ENCODE data around the gene SORL1.

The SORL1 gene

DNA sequence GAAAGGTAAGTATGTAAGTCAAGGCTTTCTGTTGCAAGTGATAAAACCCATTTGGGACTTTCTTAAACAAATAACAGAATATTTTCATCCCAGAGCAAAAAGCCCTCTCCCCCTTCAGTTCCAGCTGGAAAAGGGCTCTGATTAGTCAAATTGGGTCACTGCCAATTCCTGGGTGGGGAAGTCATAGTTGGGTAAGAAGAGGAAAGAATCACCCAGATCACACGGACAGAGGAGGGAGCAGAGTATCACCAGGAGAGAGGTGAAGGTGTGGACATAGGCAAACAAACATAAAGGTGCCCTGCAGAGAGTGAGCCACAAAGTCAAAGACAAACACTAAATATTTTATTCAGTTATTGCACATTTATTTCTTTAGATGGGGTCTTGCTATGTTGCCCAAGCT is 36.3 kb upstream of the SORL1 start:
- H3K36me3 ChIP-seq (ENCODE audit: control insufficient read depth, insufficient read depth, low read length): no peaks in the 10 kb centered on the region
- no peak overlapping the region for H3K4me3 ChIP-seq (ENCODE audit: low read length)
- DNase-seq (ENCODE audit: low read depth, low spot score): no peak
- no CpG with 5 or more reads among the region's 1 CpG for WGBS (ENCODE audit: insufficient coverage, insufficient read length)
- no peaks in the 10 kb centered on the region for H3K4me1 ChIP-seq (ENCODE audit: control insufficient read depth, insufficient read depth, low read length)
- H3K9me3 ChIP-seq (ENCODE audit: control insufficient read depth, insufficient read depth, low read length): no peaks in the 10 kb centered on the region
- H3K27ac ChIP-seq (ENCODE audit: low read length): no peak overlapping the region
- no peaks in the 10 kb centered on the region for H3K27me3 ChIP-seq (ENCODE audit: control insufficient read depth, insufficient read depth, low read length)

DNA sequence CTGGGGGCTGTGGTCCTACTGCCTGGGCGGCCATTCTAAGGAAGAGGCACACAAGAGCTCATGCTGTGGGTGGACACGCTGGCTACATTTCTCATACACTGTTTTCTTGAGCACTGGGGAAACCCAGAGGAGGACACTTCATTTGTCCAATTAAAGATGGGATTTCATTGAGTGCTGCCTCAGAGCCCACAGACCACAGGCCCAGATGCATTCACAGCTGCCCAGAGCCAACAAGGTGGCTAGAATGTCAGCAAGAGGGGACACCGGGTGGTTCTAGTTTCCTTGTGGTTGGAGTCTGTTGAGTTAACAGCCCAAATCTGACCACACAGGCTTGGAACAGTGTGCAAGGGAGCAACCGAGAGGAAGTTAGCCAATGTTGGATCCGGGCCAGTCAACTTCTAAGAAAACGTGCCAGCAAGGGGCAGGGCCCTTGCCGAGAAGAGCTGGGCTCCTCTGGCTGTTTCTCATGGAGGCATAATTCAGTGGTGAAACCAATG is 35.0 kb upstream of the SORL1 start:
- H3K9me3 ChIP-seq (ENCODE audit: control insufficient read depth, insufficient read depth, low read length): no peaks in the 10 kb centered on the region
- no CpG with 5 or more reads among the region's 7 CpGs for WGBS (ENCODE audit: insufficient coverage, insufficient read length)
- H3K4me3 ChIP-seq (ENCODE audit: low read length): no peak overlapping the region
- no peak for DNase-seq (ENCODE audit: low read depth, low spot score)
- no peaks in the 10 kb centered on the region for H3K27me3 ChIP-seq (ENCODE audit: control insufficient read depth, insufficient read depth, low read length)
- H3K4me1 ChIP-seq (ENCODE audit: control insufficient read depth, insufficient read depth, low read length): no peaks in the 10 kb centered on the region
- H3K27ac ChIP-seq (ENCODE audit: low read length): no peak overlapping the region
- no peaks in the 10 kb centered on the region for H3K36me3 ChIP-seq (ENCODE audit: control insufficient read depth, insufficient read depth, low read length)

DNA sequence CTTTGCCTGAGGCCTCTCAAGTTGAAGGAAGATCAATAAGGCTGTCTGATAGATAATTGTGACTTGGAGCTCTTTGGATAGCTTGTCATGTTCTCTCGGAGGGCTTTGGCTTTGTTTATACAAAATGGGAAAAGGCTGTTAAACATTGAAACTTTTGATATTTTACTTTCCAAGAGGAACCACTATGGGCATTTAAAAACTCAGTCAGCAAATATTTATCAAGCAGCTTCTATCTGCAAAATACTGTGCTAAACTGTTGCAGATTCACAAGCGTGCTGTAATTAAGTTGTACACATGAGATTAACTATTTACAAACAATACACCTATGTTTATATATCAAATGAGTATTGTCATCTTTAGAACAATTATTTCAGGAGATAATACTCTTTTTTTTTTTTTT is 34.5 kb upstream of the SORL1 start:
- no peaks in the 10 kb centered on the region for H3K36me3 ChIP-seq (ENCODE audit: control insufficient read depth, insufficient read depth, low read length)
- H3K4me3 ChIP-seq (ENCODE audit: low read length): no peak overlapping the region
- no peak overlapping the region for H3K27ac ChIP-seq (ENCODE audit: low read length)
- H3K4me1 ChIP-seq (ENCODE audit: control insufficient read depth, insufficient read depth, low read length): no peaks in the 10 kb centered on the region
- H3K9me3 ChIP-seq (ENCODE audit: control insufficient read depth, insufficient read depth, low read length): no peaks in the 10 kb centered on the region
- no peak for DNase-seq (ENCODE audit: low read depth, low spot score)
- no CpG with 5 or more reads among the region's 2 CpGs for WGBS (ENCODE audit: insufficient coverage, insufficient read length)
- no peaks in the 10 kb centered on the region for H3K27me3 ChIP-seq (ENCODE audit: control insufficient read depth, insufficient read depth, low read length)

DNA sequence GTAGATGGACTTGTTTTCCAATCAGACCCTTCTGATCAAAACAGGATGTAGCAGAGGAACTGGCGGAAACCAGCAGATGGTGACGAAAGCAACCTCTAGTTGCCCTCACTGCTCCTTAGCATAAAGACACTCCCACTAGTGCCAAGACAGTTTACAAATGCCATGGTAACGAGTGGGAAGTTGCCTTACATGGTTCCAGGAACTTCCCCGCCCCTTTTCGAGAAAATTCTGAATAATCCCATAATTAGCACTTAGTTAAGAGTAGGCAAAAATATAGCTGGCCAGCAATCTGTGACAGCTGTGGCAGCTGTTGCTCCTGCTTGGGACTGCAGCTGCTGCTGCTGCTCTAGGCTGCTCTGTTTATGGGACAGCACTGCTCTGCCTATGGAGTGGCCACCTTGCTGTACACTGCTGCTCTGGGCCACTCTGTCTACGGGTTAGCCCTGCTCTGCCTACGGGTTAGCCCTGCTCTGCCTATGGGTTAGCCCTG is 33.4 kb upstream of the SORL1 start:
- no peak for DNase-seq (ENCODE audit: low read depth, low spot score)
- Histone ChIP-seq H3K4me1 (ENCODE audit: control insufficient read depth, insufficient read depth, low read length) (no peaks in the 10 kb centered on the region), H3K9me3 (ENCODE audit: control insufficient read depth, insufficient read depth, low read length) (no peaks in the 10 kb centered on the region), H3K27me3 (ENCODE audit: control insufficient read depth, insufficient read depth, low read length) (no peaks in the 10 kb centered on the region), H3K4me3 (ENCODE audit: low read length) (no peak overlapping the region), H3K27ac (ENCODE audit: low read length) (no peak overlapping the region), H3K36me3 (ENCODE audit: control insufficient read depth, insufficient read depth, low read length) (no peaks in the 10 kb centered on the region)
- no CpG with 5 or more reads among the region's 7 CpGs for WGBS (ENCODE audit: insufficient coverage, insufficient read length)

DNA sequence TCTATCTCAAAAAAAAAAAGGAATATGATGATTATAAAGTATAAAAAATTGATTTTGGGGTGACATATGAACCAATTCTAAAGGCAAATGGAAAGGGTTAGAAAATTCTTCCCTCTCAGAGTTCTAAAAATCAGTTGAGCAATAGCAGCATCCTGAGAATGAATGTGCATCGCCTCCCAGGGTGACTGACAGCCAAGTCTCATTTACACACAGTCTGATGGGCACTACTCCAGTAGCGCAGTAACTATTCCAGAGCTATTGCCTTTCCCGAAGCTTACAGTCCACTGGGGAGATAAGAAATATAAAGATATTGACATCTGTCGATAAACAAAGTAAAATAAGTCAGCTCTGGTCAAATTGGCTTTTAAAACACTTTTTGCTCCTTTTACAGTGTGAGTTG is 32.3 kb upstream of the SORL1 start:
- Histone ChIP-seq H3K9me3 (ENCODE audit: control insufficient read depth, insufficient read depth, low read length) (no peaks in the 10 kb centered on the region), H3K36me3 (ENCODE audit: control insufficient read depth, insufficient read depth, low read length) (no peaks in the 10 kb centered on the region), H3K4me1 (ENCODE audit: control insufficient read depth, insufficient read depth, low read length) (no peaks in the 10 kb centered on the region), H3K27me3 (ENCODE audit: control insufficient read depth, insufficient read depth, low read length) (no peaks in the 10 kb centered on the region), H3K4me3 (ENCODE audit: low read length) (no peak overlapping the region), H3K27ac (ENCODE audit: low read length) (no peak overlapping the region)
- no CpG with 5 or more reads among the region's 4 CpGs for WGBS (ENCODE audit: insufficient coverage, insufficient read length)
- DNase-seq (ENCODE audit: low read depth, low spot score): no peak

DNA sequence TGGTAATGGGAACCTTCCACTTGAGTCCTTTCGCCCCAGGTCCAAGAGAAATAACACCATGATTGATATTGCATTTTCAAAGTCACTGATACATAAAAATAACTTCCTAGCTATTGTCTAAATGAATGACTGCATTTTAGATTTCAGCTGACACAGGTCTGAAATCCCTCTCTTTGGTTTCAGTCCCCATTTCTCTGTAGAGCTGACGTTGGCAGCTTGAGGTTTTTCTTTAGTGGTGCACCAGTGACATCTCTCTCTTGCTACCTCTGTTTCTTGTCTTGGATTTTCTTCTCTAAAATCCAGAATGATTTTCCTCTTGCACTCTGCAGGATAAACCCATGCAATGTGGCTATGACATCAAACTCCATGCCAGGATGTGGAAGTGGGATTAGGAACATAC is 31.7 kb upstream of the SORL1 start:
- no peak overlapping the region for H3K27ac ChIP-seq (ENCODE audit: low read length)
- no peaks in the 10 kb centered on the region for H3K36me3 ChIP-seq (ENCODE audit: control insufficient read depth, insufficient read depth, low read length)
- no peak overlapping the region for H3K4me3 ChIP-seq (ENCODE audit: low read length)
- no CpG with 5 or more reads among the region's 2 CpGs for WGBS (ENCODE audit: insufficient coverage, insufficient read length)
- no peak for DNase-seq (ENCODE audit: low read depth, low spot score)
- no peaks in the 10 kb centered on the region for H3K27me3 ChIP-seq (ENCODE audit: control insufficient read depth, insufficient read depth, low read length)
- H3K4me1 ChIP-seq (ENCODE audit: control insufficient read depth, insufficient read depth, low read length): no peaks in the 10 kb centered on the region
- H3K9me3 ChIP-seq (ENCODE audit: control insufficient read depth, insufficient read depth, low read length): no peaks in the 10 kb centered on the region

DNA sequence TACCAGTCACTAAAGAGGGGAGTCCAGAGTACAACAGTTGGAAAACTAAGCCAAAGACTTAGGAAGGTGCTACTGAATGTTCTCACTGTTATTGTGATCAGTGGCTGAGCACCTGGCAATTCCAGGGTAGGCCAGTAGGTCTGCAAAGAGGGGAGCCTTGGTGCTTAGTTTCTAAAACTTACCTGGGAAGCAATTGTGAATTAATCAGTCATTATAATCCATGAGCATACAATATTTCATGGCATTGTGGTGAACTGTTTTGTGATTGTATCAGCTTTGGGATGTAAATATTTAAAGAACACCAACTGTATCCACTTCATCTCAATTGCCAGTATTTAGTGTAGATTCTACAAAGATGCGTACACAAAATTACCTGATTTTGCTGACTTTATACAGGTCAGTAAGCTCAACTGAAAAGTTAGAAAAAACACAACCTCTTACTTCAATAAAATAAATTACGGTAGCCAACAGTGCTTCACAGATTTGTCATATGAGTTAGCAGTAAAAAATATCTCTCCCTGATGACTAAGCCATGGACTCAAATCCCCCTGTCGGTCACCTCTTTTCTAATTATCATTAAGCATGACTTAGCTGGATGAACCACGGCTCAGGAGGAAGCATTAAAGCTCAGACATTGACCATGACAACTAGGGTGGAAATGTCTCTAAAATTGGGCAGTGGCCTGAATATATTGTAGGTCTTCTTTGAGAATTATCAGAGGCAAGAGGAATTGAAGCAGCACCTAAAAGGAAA is 30.8 kb upstream of the SORL1 start:
- no CpG with 5 or more reads among the region's 4 CpGs for WGBS (ENCODE audit: insufficient coverage, insufficient read length)
- DNase-seq (ENCODE audit: low read depth, low spot score): no peak
- H3K4me1 ChIP-seq (ENCODE audit: control insufficient read depth, insufficient read depth, low read length): no peaks in the 10 kb centered on the region
- H3K9me3 ChIP-seq (ENCODE audit: control insufficient read depth, insufficient read depth, low read length): no peaks in the 10 kb centered on the region
- H3K27me3 ChIP-seq (ENCODE audit: control insufficient read depth, insufficient read depth, low read length): no peaks in the 10 kb centered on the region
- no peaks in the 10 kb centered on the region for H3K36me3 ChIP-seq (ENCODE audit: control insufficient read depth, insufficient read depth, low read length)
- H3K27ac ChIP-seq (ENCODE audit: low read length): no peak overlapping the region
- no peak overlapping the region for H3K4me3 ChIP-seq (ENCODE audit: low read length)

DNA sequence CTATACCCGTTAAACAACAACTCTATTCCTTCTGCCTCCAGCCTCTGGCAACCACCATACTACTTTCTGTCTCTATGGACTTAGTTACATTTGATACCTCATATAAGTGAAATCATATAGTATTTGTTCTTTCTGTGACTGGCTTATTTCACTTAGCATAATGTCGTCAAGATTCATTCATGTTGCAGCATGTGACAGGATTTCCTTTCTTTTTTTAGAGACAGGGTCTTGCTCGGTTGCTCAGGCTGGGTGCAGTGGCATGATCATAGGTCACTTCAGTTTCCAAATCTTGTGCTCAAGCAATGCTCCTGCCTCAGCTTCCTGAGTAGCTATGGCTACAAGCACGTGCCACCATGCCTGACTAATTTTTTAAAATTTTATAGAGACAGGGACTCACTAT is 29.4 kb upstream of the SORL1 start:
- Histone ChIP-seq H3K27me3 (ENCODE audit: control insufficient read depth, insufficient read depth, low read length) (no peaks in the 10 kb centered on the region), H3K36me3 (ENCODE audit: control insufficient read depth, insufficient read depth, low read length) (no peaks in the 10 kb centered on the region), H3K27ac (ENCODE audit: low read length) (no peak overlapping the region), H3K9me3 (ENCODE audit: control insufficient read depth, insufficient read depth, low read length) (no peaks in the 10 kb centered on the region), H3K4me1 (ENCODE audit: control insufficient read depth, insufficient read depth, low read length) (no peaks in the 10 kb centered on the region), H3K4me3 (ENCODE audit: low read length) (no peak overlapping the region)
- DNase-seq (ENCODE audit: low read depth, low spot score): no peak
- WGBS (ENCODE audit: insufficient coverage, insufficient read length): no CpG with 5 or more reads among the region's 4 CpGs

DNA sequence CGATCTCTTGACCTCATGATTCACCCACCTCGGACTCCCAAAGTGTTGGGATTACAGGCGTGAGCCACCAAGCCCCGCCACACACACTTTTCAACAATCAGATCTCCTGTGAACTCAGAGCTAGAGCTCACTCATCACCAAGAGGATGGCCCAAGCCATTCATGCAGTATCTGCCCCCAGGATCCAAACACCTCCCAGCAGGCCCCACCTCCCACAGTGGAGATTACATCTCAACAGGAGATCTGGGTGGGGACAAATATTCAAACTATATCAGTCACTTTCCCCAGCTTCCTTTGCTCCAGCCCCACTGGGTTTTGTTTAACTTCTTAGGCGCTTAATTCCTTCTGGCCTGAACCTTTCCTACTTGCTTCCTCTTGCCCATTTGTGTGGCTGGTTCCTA is 26.3 kb upstream of the SORL1 start:
- no CpG with 5 or more reads among the region's 5 CpGs for WGBS (ENCODE audit: insufficient coverage, insufficient read length)
- no peak for DNase-seq (ENCODE audit: low read depth, low spot score)
- Histone ChIP-seq H3K4me3 (ENCODE audit: low read length) (no peak overlapping the region), H3K9me3 (ENCODE audit: control insufficient read depth, insufficient read depth, low read length) (no peaks in the 10 kb centered on the region), H3K27me3 (ENCODE audit: control insufficient read depth, insufficient read depth, low read length) (no peaks in the 10 kb centered on the region), H3K4me1 (ENCODE audit: control insufficient read depth, insufficient read depth, low read length) (no peaks in the 10 kb centered on the region; the same call in 1 of the 2 replicates), H3K36me3 (ENCODE audit: control insufficient read depth, insufficient read depth, low read length) (no peaks in the 10 kb centered on the region), H3K27ac (ENCODE audit: low read length) (no peak overlapping the region)

DNA sequence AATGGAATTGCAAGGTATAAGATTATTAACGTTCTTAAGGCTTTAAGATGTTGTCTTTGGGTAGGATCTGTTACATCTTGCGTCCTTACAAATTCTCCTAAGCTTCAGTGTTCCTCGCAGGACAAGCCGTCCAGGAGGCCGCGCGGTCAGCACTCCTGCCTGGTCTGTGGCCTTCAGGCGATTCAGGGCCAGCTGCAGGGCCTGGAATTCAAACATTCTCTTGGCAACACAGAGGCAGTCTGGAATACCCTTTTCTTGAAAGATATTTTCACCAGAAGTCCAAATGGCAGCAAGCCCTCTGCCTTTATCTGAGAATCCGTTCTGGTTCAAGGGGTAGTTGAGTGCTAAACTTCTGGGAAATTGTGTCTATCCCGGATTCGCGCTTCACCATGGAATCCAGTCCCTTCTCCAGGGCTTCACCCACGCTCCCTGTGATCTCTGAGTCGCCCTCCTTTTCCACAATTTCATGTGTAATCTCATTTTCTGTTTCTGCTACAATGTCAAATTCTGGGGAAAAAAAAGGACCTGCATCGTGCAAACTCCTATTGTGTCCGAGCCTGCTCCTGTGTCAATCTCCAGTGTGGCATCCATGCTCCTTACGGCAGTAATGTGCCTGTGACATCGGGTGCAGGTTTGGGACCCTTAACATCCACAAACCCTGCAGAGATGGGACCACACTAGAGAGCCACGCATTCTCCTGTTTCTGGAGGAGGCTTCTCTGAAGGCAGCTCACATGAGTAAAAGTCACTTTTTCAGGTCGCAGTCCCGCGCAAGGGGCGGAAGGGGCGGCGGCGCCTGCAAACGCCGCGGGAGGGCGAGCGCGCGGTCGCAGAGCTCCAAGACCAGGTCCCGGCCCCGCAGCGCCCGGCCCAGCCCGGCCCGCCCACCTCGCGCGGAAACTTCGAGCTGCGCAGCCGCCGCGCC is 25.4 kb upstream of the SORL1 start:
- H3K27ac ChIP-seq (ENCODE audit: low read length): no peak overlapping the region
- DNase-seq (ENCODE audit: low read depth, low spot score): no peak
- peak overlapping the region; percentile 7; the same call in 1 of the 2 replicates for H3K4me3 ChIP-seq (ENCODE audit: low read length)
- no peaks in the 10 kb centered on the region for H3K9me3 ChIP-seq (ENCODE audit: control insufficient read depth, insufficient read depth, low read length)
- H3K36me3 ChIP-seq (ENCODE audit: control insufficient read depth, insufficient read depth, low read length): no peaks in the 10 kb centered on the region
- no peaks in the 10 kb centered on the region for H3K27me3 ChIP-seq (ENCODE audit: control insufficient read depth, insufficient read depth, low read length)
- no peaks in the 10 kb centered on the region; the same call in 1 of the 2 replicates for H3K4me1 ChIP-seq (ENCODE audit: control insufficient read depth, insufficient read depth, low read length)
- no CpG with 5 or more reads among the region's 48 CpGs for WGBS (ENCODE audit: insufficient coverage, insufficient read length)

Data from iPS DF 6.9 (cell line).